GM13977 (cell line): ENCODE measurements around the gene ZNRF3.

Source experiments
- DNase-seq: peaks from one replicate; pipeline ENCODE4 v3.0.0; 2012; ENCODE audit warnings: low spot score
- CTCF ChIP-seq: IDR thresholded peaks from 2 replicates; pipeline ENCODE4 v1.5.1; 2012; ENCODE audit warnings: mild to moderate bottlenecking, control low read depth; ENCODE audit not compliant: insufficient read depth; ENCODE audit errors: extremely low read depth, missing control alignments
- in situ Hi-C: fragments of 300-500 bp; cut with MboI; formaldehyde crosslinking; loops from one replicate; pipeline ENCODE4 v1.12.0; 2022; ENCODE audit warnings: low sequenced_read_pairs, low pct_unique_long_range_greater_than_20kb, mixed read lengths, inconsistent platforms; ENCODE audit not compliant: unreplicated experiment

ZNRF3 gene

GRCh38 chr22:28911304-28911690 is 27.9 kb downstream of the ZNRF3 start:
- no peak for DNase-seq
- TF ChIP-seq CTCF, result no peak
- in situ Hi-C loops, result no loop called here

GRCh38 chr22:28911777-28912669 is 28.7 kb downstream of the ZNRF3 start:
- DNase-seq, result no peak
- in situ Hi-C loops, result no loop called here
- TF ChIP-seq CTCF, result no peak

GRCh38 chr22:28914201-28914600 is 30.8 kb downstream of the ZNRF3 start:
- no peak for DNase-seq
- no peak for TF ChIP-seq CTCF
- in situ Hi-C loops, result no loop called here

GRCh38 chr22:28915969-28916368 is 32.6 kb downstream of the ZNRF3 start:
- no peak for TF ChIP-seq CTCF
- DNase-seq, result no peak
- in situ Hi-C loops, result no loop called here

- TF ChIP-seq CTCF, result no peak
- in situ Hi-C loops, result no loop called here
- DNase-seq, result no peak
Measured at GRCh38 chr22:28917747-28918549, 34.6 kb downstream of the ZNRF3 start.

GRCh38 chr22:28918550-28919271 is 35.3 kb downstream of the ZNRF3 start:
- DNase-seq, result no peak
- in situ Hi-C loops, result no loop called here
- no peak for TF ChIP-seq CTCF
